ENCODE measurements around the gene DPP6.

- TF ChIP-seq RAD21 (IDR thresholded peaks at IDR 0.05; ENCODE audit: low read depth) (no peak), FOXM1 (IDR thresholded peaks at IDR 0.05; ENCODE audit: borderline replicate concordance, low read depth) (no peak), TCF12 (IDR thresholded peaks at IDR 0.05; ENCODE audit: low read depth) (no peak), EP300 (IDR thresholded peaks at IDR 0.05; ENCODE audit: borderline replicate concordance) (no peak), CEBPB (IDR thresholded peaks at IDR 0.05) (no peak), MAX (IDR thresholded peaks at IDR 0.05) (no peak), REST (IDR thresholded peaks at IDR 0.05; ENCODE audit: low read depth) (no peak), USF1 (IDR thresholded peaks at IDR 0.05) (no peak), EGR1 (IDR thresholded peaks at IDR 0.05) (no peak), TAF1 (IDR thresholded peaks at IDR 0.05; ENCODE audit: low read depth) (no peak), YY1 (IDR thresholded peaks at IDR 0.05; ENCODE audit: low read depth) (no peak), TEAD4 (IDR thresholded peaks at IDR 0.05) (no peak), NFIC (IDR thresholded peaks at IDR 0.05) (no peak)
Observed at GRCh38 chr7:154364170-154364569, 312.0 kb downstream of the DPP6 start.

Measured in Ishikawa (cell line).